ENCODE data around the gene CWC27. TPM values are rescaled to one million over a fixed set of nuclear protein-coding genes. Genes with fewer than 3 reads are reported as not detected.

Gene CWC27
- total RNA-seq, 1 donor from 2014 or later: 56.6 TPM

GRCh38 chr5:64872044-64872443 lies 103.3 kb downstream of the CWC27 start:
- no peaks in the 10 kb centered on the region for H3K9me3 Mint-ChIP-seq
- no peaks in the 10 kb centered on the region for H3K36me3 Mint-ChIP-seq

GRCh38 chr5:64873441-64873840 lies 104.7 kb downstream of the CWC27 start:
- no peak overlapping the region for H3K9ac ChIP-seq
- H3K9me3 ChIP-seq (ENCODE audit: low read depth): no peaks in the 10 kb centered on the region
- no peaks in the 10 kb centered on the region for H4K20me1 ChIP-seq (ENCODE audit: low read depth)
- no peak overlapping the region for H2AFZ ChIP-seq (replicated peaks)
- H3K4me2 ChIP-seq: no peak overlapping the region
- H3K79me2 ChIP-seq (ENCODE audit: low read depth): no peaks in the 10 kb centered on the region
- peaks cover 12% of the 10 kb centered on the region for H3F3A ChIP-seq (ENCODE audit: low read depth)
- H3K4me1 ChIP-seq: peaks cover 18% of the 10 kb centered on the region
- Mint-ChIP-seq H3K36me3 (no peaks in the 10 kb centered on the region), H3K9me3 (no peaks in the 10 kb centered on the region), H3K4me1 (peaks cover 18% of the 10 kb centered on the region), H3K4me3 (no peak overlapping the region), H3K27me3 (ENCODE audit: insufficient read depth, low read depth) (no peaks in the 10 kb centered on the region), H3K27ac (no peak overlapping the region)
- DNase-seq (ENCODE audit: low spot score): no peak
- no peak overlapping the region for H3K4me3 ChIP-seq
- no peak overlapping the region for H3K27ac ChIP-seq
- TF ChIP-seq EZH2 (IDR thresholded peaks at IDR 0.05): no peak
- TF ChIP-seq CTCF (IDR thresholded peaks at IDR 0.05): no peak
- TF ChIP-seq EZH2phosphoT487 (IDR thresholded peaks at IDR 0.05): no peak
- H3K36me3 ChIP-seq: no peaks in the 10 kb centered on the region
- H3K27me3 ChIP-seq: no peaks in the 10 kb centered on the region

More at GRCh38 chr5:64872044-64872443, 103.3 kb downstream of the CWC27 start:
- Histone ChIP-seq H3K27ac (no peak overlapping the region), H3K9ac (no peak overlapping the region), H3K36me3 (no peaks in the 10 kb centered on the region), H3K9me3 (ENCODE audit: low read depth) (no peaks in the 10 kb centered on the region), H2AFZ (replicated peaks) (no peak overlapping the region), H3K79me2 (ENCODE audit: low read depth) (no peaks in the 10 kb centered on the region), H3K4me3 (no peak overlapping the region), H3K27me3 (no peaks in the 10 kb centered on the region), H4K20me1 (ENCODE audit: low read depth) (no peaks in the 10 kb centered on the region), H3K4me2 (no peak overlapping the region), H3F3A (ENCODE audit: low read depth) (peaks cover 14% of the 10 kb centered on the region), H3K4me1 (peaks cover 18% of the 10 kb centered on the region)
- DNase-seq (ENCODE audit: low spot score): no peak
- H3K27me3 Mint-ChIP-seq (ENCODE audit: insufficient read depth, low read depth): no peaks in the 10 kb centered on the region
- H3K4me1 Mint-ChIP-seq: peaks cover 18% of the 10 kb centered on the region
- no peak for TF ChIP-seq EZH2phosphoT487 (IDR thresholded peaks at IDR 0.05)
- no peak for TF ChIP-seq CTCF (IDR thresholded peaks at IDR 0.05)
- no peak for TF ChIP-seq EZH2 (IDR thresholded peaks at IDR 0.05)
- H3K27ac Mint-ChIP-seq: no peak overlapping the region
- no peak overlapping the region for H3K4me3 Mint-ChIP-seq

GRCh38 chr5:64874753-64875152 lies 106.0 kb downstream of the CWC27 start:
- Histone ChIP-seq H3K36me3 (no peaks in the 10 kb centered on the region), H3K27me3 (no peaks in the 10 kb centered on the region), H3K9me3 (ENCODE audit: low read depth) (no peaks in the 10 kb centered on the region), H3F3A (ENCODE audit: low read depth) (no peaks in the 10 kb centered on the region), H3K4me3 (no peak overlapping the region), H3K4me1 (peaks cover 4% of the 10 kb centered on the region), H4K20me1 (ENCODE audit: low read depth) (no peaks in the 10 kb centered on the region), H3K9ac (no peak overlapping the region), H3K4me2 (no peak overlapping the region), H3K27ac (no peak overlapping the region), H3K79me2 (ENCODE audit: low read depth) (no peaks in the 10 kb centered on the region), H2AFZ (replicated peaks) (no peak overlapping the region)
- no peak for TF ChIP-seq EZH2phosphoT487 (IDR thresholded peaks at IDR 0.05)
- no peak for TF ChIP-seq EZH2 (IDR thresholded peaks at IDR 0.05)
- no peak for TF ChIP-seq CTCF (IDR thresholded peaks at IDR 0.05)
- DNase-seq (ENCODE audit: low spot score): no peak
- no peaks in the 10 kb centered on the region for H3K36me3 Mint-ChIP-seq
- H3K4me3 Mint-ChIP-seq: no peak overlapping the region
- H3K9me3 Mint-ChIP-seq: no peaks in the 10 kb centered on the region
- no peak overlapping the region for H3K27ac Mint-ChIP-seq
- peaks cover 9% of the 10 kb centered on the region for H3K4me1 Mint-ChIP-seq
- H3K27me3 Mint-ChIP-seq (ENCODE audit: insufficient read depth, low read depth): no peaks in the 10 kb centered on the region
